K562 (cell line): ENCODE measurements around the gene BCAS3.

Experiments
- BHLHE40 ChIP-seq: IDR thresholded peaks from 2 replicates; pipeline ENCODE4 v1.6.1; 2011; ENCODE audit warnings: low read length, improper control_type of control experiment
- CTCF ChIP-seq, 3 experiments: IDR thresholded peaks in 2 of 3; conservative IDR thresholded peaks in 1 of 3; 2 replicates each; pipeline ENCODE4 v1.5.1; 2011 to 2012; ENCODE audit warnings: low read length in 3 of 3, mild to moderate bottlenecking in 3 of 3, control low read depth in 2 of 3, improper control_type of control experiment in 1 of 3, inconsistent platforms in 1 of 3, low read depth in 1 of 3, mixed read lengths in 1 of 3, moderate library complexity in 1 of 3; ENCODE audit not compliant: insufficient read depth in 2 of 3
- DNMT1 ChIP-seq: fragments of 450-650 bp; IDR thresholded peaks from 2 replicates; pipeline ENCODE4 v1.6.1; 2016; ENCODE audit warnings: antibody characterized with exemption, mild to moderate bottlenecking
- ZBTB5 ChIP-seq: fragments of 450-650 bp; IDR thresholded peaks from 2 replicates; pipeline ENCODE4 v1.6.1; 2017; ENCODE audit warnings: antibody characterized with exemption
- ZNF224 ChIP-seq: sonication (generic); formaldehyde crosslinking; IDR thresholded peaks from 2 replicates; pipeline ENCODE4 v1.8.0; 2022; ENCODE audit warnings: mild to moderate bottlenecking, missing genetic modification reagents
- ZNF655 ChIP-seq: fragments of 250-450 bp; sonication (Bioruptor Pico); IDR thresholded peaks from 2 replicates; pipeline ENCODE4 v1.5.0; 2021
- ZNF785 ChIP-seq: fragments of 250-450 bp; sonication (Bioruptor Pico); IDR thresholded peaks from 2 replicates; pipeline ENCODE4 v1.4.0; 2020; ENCODE audit warnings: mild to moderate bottlenecking
- ZZZ3 ChIP-seq: fragments of 450-650 bp; IDR thresholded peaks from 2 replicates; pipeline ENCODE4 v1.6.1; 2016; ENCODE audit warnings: antibody characterized with exemption, mild to moderate bottlenecking, moderate library complexity

- no peak for TF ChIP-seq ZZZ3
- TF ChIP-seq ZNF655 (CRISPR knock-in tag) = no peak
- no peak for TF ChIP-seq ZNF785 (CRISPR knock-in tag)
- TF ChIP-seq ZNF224 (CRISPR knock-in tag) = no peak
- TF ChIP-seq CTCF (IDR thresholded peaks at IDR 0.05 in 2 of 3, conservative IDR thresholded peaks at IDR 0.05 in 1 of 3; ENCODE audit: insufficient read depth in 2 of 3, low read depth in 1 of 3, low read length in 3 of 3) = no peak
- TF ChIP-seq DNMT1 = no peak
- no peak for TF ChIP-seq ZBTB5
- no peak for TF ChIP-seq BHLHE40
These were observed 723.2 kb downstream of the BCAS3 start for GRCh38 chr17:61400717-61401388.
